PC-9 (cell line): ENCODE measurements around the gene ZNF468.
"Not testable (repeated sequence)": the region's sequence is repeated elsewhere in the genome, so short reads cannot be mapped to it uniquely, and the experiment has no call there.

Experiments
- CTCF ChIP-seq: fragments of 200-600 bp; sonication (generic); conservative IDR thresholded peaks from 2 replicates; pipeline ENCODE4 v1.6.1; 2017; ENCODE audit warnings: mixed run types, antibody characterized with exemption, mild to moderate bottlenecking, moderate library complexity
- EZH2 ChIP-seq: fragments of 200-600 bp; sonication (generic); IDR thresholded peaks from 2 replicates; pipeline ENCODE4 v1.8.0; 2017; ENCODE audit warnings: antibody characterized with exemption, low read depth

GRCh38 chr19:52904052-52904780, 46.8 kb upstream of the ZNF468 start:
- TF ChIP-seq CTCF, EZH2: not testable (repeated sequence)
